Neuronal stem cell (in vitro differentiated cells): ENCODE results near the gene ATG5.

Experiments
- DNase-seq: peaks from one replicate; pipeline ENCODE4 v3.0.0-alpha.2; 2013; ENCODE audit warnings: low spot score
- H2AFZ ChIP-seq: one replicate; pipeline ENCODE4 v1.6.1; 2013; ENCODE audit warnings: mild to moderate bottlenecking, low read length, inconsistent platforms
- H2AK5ac ChIP-seq: 2 replicates; pipeline ENCODE4 v1.6.1; 2013; ENCODE audit warnings: low read depth, mild to moderate bottlenecking, inconsistent platforms, low read length, moderate library complexity, mixed read lengths
- H2BK120ac ChIP-seq: 2 replicates; pipeline ENCODE4 v1.6.1; 2013; ENCODE audit warnings: low read depth, mild to moderate bottlenecking, inconsistent platforms, low read length, moderate library complexity, mixed read lengths
- H2BK12ac ChIP-seq: one replicate; pipeline ENCODE4 v1.6.1; 2013; ENCODE audit warnings: low read length, inconsistent platforms
- H2BK15ac ChIP-seq: 2 replicates; pipeline ENCODE4 v1.6.1; 2013; ENCODE audit warnings: mild to moderate bottlenecking, low read length, inconsistent platforms, mixed read lengths
- H2BK5ac ChIP-seq: one replicate; pipeline ENCODE4 v1.6.1; 2013; ENCODE audit warnings: inconsistent platforms, mild to moderate bottlenecking, low read length, moderate library complexity
- H3K14ac ChIP-seq: one replicate; pipeline ENCODE4 v1.6.1; 2013; ENCODE audit warnings: low read length, inconsistent platforms
- H3K18ac ChIP-seq: 2 replicates; pipeline ENCODE4 v1.6.1; 2013; ENCODE audit warnings: low read length, inconsistent platforms
- H3K23ac ChIP-seq: 2 replicates; pipeline ENCODE4 v1.6.1; 2013; ENCODE audit warnings: low read depth, mild to moderate bottlenecking, mixed read lengths, low read length, inconsistent platforms; ENCODE audit not compliant: poor library complexity
- H3K27ac ChIP-seq: replicated peaks from 3 replicates; pipeline ENCODE4 v1.5.1; 2013; ENCODE audit warnings: low read length, inconsistent platforms
- H3K27me3 ChIP-seq, 3 experiments: 2 replicates each; pipeline ENCODE4 v1.6.1; 2013; ENCODE audit warnings: low read length in 3 of 3, mild to moderate bottlenecking in 2 of 3, inconsistent platforms in 1 of 3, low read depth in 1 of 3, mixed read lengths in 1 of 3, moderate library complexity in 1 of 3; ENCODE audit not compliant: control insufficient read depth in 3 of 3, insufficient read depth in 3 of 3
- H3K36me3 ChIP-seq, 2 donors: replicated peaks in 1 of 2; 2 replicates each; pipeline ENCODE4 v1.6.1; 2013; ENCODE audit warnings: low read length in 2 of 2; ENCODE audit not compliant: control insufficient read depth in 2 of 2, insufficient read depth in 2 of 2
- H3K4ac ChIP-seq: 2 replicates; pipeline ENCODE4 v1.6.1; 2013; ENCODE audit warnings: inconsistent platforms, mild to moderate bottlenecking, low read length, moderate library complexity
- H3K4me1 ChIP-seq, 2 donors: 1 replicate in 1 of 2; 2 replicates in 1 of 2; pipeline ENCODE4 v1.6.1; 2013; ENCODE audit warnings: low read length in 2 of 2, low read depth in 1 of 2; ENCODE audit not compliant: control insufficient read depth in 2 of 2, insufficient read depth in 1 of 2
- H3K4me2 ChIP-seq: one replicate; pipeline ENCODE4 v1.6.1; 2013; ENCODE audit warnings: mild to moderate bottlenecking, low read length, inconsistent platforms; ENCODE audit not compliant: insufficient read depth, poor library complexity, severe bottlenecking
- H3K4me3 ChIP-seq, 2 donors: 2 replicates each; pipeline ENCODE4 v1.5.1; 2013; ENCODE audit warnings: low read length in 2 of 2, mild to moderate bottlenecking in 2 of 2, inconsistent platforms in 1 of 2, moderate library complexity in 1 of 2
- H3K79me1 ChIP-seq: one replicate; pipeline ENCODE4 v1.6.1; 2013; ENCODE audit warnings: low read depth, mild to moderate bottlenecking, inconsistent platforms, low read length, moderate library complexity
- H3K9ac ChIP-seq: one replicate; pipeline ENCODE4 v1.6.1; 2013; ENCODE audit warnings: mild to moderate bottlenecking, low read depth, low read length, inconsistent platforms; ENCODE audit not compliant: poor library complexity
- H3K9me3 ChIP-seq, 2 donors: replicated peaks in 1 of 2; 2 replicates each; pipeline versions ENCODE3 to v1.6.1; 2013; ENCODE audit warnings: low read length in 2 of 2, mild to moderate bottlenecking in 2 of 2, inconsistent platforms in 1 of 2, low read depth in 1 of 2, mixed read lengths in 1 of 2, moderate library complexity in 1 of 2; ENCODE audit not compliant: control insufficient read depth in 2 of 2, insufficient read depth in 1 of 2
- H4K8ac ChIP-seq: one replicate; pipeline ENCODE4 v1.6.1; 2013; ENCODE audit warnings: low read depth, mild to moderate bottlenecking, inconsistent platforms, low read length, moderate library complexity
- H4K91ac ChIP-seq: one replicate; pipeline ENCODE4 v1.6.1; 2013; ENCODE audit warnings: low read length, low read depth, mild to moderate bottlenecking, inconsistent platforms; ENCODE audit not compliant: poor library complexity
- WGBS, 2 donors: extraction: QIAGEN DNeasy Blood & Tissue Kit; methylation state at CpG; one replicate each; pipeline ENCODE4 v1.1.7; 2013; ENCODE audit warnings: missing lambda C conversion rate in 2 of 2, mixed read lengths in 1 of 2; ENCODE audit not compliant: insufficient read length in 2 of 2, insufficient replicate concordance in 1 of 2; ENCODE audit errors: extremely low coverage in 2 of 2; 5-methylcytosine and 5-hydroxymethylcytosine counted together

ATG5 gene

DNA sequence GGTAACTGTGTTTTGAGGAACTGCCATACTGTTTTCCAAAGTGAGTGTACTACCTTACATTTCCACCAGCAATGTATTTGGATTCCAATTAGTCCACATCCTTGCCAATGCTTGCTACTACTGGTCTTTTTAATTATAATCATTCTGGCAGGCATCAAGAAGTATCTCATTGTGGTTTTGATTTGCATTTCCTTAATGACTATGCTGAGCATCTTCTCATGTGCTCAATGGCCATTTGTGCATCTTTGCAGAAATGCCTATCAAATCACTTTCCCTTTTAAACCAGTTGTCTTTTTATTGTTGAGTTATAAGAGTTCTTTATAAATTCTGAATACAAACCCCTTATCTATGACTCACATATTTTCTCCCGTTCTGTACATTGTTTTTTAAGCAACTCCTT is 75.9 kb downstream of the ATG5 start:
- Histone ChIP-seq H3K4ac (no peak overlapping the region), H2AFZ (no peak overlapping the region), H3K23ac (no peak overlapping the region), H3K4me1 (no peaks in the 10 kb centered on the region), H2BK120ac (no peak overlapping the region), H4K8ac (no peak overlapping the region), H4K91ac (no peak overlapping the region), H2AK5ac (no peak overlapping the region), H3K18ac (no peak overlapping the region), H2BK12ac (no peak overlapping the region), H3K27me3 (no peaks in the 10 kb centered on the region), H3K9ac (no peak overlapping the region), H3K9me3 (no peaks in the 10 kb centered on the region), H3K4me2 (no peak overlapping the region), H2BK15ac (no peak overlapping the region), H3K4me3 (no peak overlapping the region), H2BK5ac (no peak overlapping the region), H3K27ac (no peak overlapping the region), H3K14ac (no peak overlapping the region), H3K79me1 (no peaks in the 10 kb centered on the region), H3K36me3 (peaks cover 2 to 17% of the 10 kb centered on the region in 2 donors)
- DNase-seq = no peak
- no CpG with 5 or more reads among the region's 1 CpG for WGBS, 2 donors

DNA sequence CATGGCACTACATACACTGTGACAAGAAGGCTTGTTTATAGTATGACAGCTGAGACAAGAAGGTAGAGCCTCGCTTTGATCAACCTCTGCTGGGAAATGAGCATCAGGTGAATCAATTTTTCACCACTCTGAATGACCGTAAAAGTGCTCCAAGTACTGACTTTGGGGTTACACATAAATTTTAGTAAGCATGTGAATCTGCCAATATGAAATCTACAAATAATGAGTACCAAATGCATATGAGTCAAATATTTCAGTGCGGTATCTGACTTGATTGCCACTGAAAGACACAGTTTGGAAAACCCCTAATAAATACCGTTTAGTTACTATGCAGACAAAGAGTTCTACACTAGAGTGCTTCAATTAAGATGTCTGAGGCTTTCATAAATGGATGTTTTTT is 77.8 kb downstream of the ATG5 start:
- no peaks in the 10 kb centered on the region for H3K27me3 ChIP-seq

DNA sequence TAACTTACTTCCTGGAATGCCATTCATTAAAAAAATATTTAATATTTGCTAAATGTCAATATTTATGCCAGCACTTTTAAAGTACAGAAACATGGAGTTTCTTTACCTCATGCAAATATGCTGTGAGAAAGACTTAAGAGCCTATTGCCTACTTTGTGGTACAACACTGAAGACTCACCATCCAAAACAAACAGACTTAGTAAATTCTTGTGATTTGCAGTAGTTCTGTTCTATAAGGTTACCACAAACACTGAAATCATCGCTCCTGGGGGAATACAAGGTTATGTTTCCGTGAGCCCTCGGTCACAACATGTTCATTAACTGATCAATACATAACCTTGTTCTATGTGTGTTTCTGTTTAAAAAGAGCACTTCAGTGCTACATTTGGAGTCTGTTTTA is 78.3 kb downstream of the ATG5 start:
- Histone ChIP-seq H3K4me3 (no peak overlapping the region), H2AFZ (no peak overlapping the region), H3K18ac (no peak overlapping the region), H3K14ac (no peak overlapping the region), H3K36me3 (peaks cover 2 to 21% of the 10 kb centered on the region in 2 donors), H4K91ac (no peak overlapping the region), H3K79me1 (no peaks in the 10 kb centered on the region), H2BK15ac (no peak overlapping the region), H2BK12ac (no peak overlapping the region), H2BK5ac (no peak overlapping the region), H3K9ac (no peak overlapping the region), H3K27me3 (no peaks in the 10 kb centered on the region), H3K9me3 (no peaks in the 10 kb centered on the region), H3K4ac (no peak overlapping the region), H4K8ac (no peak overlapping the region), H2BK120ac (no peak overlapping the region), H3K4me1 (no peaks in the 10 kb centered on the region), H2AK5ac (no peak overlapping the region), H3K27ac (no peak overlapping the region), H3K23ac (no peak overlapping the region), H3K4me2 (no peak overlapping the region)
- no peak for DNase-seq
- no CpG with 5 or more reads among the region's 3 CpGs for WGBS, 2 donors

More for the DNA sequence above, 77.8 kb downstream of the ATG5 start:
- H3K4me2 ChIP-seq = no peak overlapping the region
- DNase-seq = no peak
- H3K79me1 ChIP-seq = no peaks in the 10 kb centered on the region
- no peak overlapping the region for H3K14ac ChIP-seq
- no peak overlapping the region for H2BK5ac ChIP-seq
- no peak overlapping the region for H3K18ac ChIP-seq
- H2BK120ac ChIP-seq = no peak overlapping the region
- H4K8ac ChIP-seq = no peak overlapping the region
- peaks cover 2 to 21% of the 10 kb centered on the region in 2 donors for H3K36me3 ChIP-seq
- H3K9ac ChIP-seq = no peak overlapping the region
- no CpG with 5 or more reads among the region's 4 CpGs for WGBS, 2 donors
- H3K4me3 ChIP-seq = no peak overlapping the region
- H4K91ac ChIP-seq = no peak overlapping the region
- no peak overlapping the region for H3K23ac ChIP-seq
- H2BK15ac ChIP-seq = no peak overlapping the region
- H2BK12ac ChIP-seq = no peak overlapping the region
- H3K9me3 ChIP-seq = no peaks in the 10 kb centered on the region
- no peak overlapping the region for H3K27ac ChIP-seq
- H3K4me1 ChIP-seq = no peaks in the 10 kb centered on the region
- no peak overlapping the region for H2AFZ ChIP-seq
- H3K4ac ChIP-seq = no peak overlapping the region
- H2AK5ac ChIP-seq = no peak overlapping the region

GRCh38 chr6:106244931-106245330 is 80.6 kb downstream of the ATG5 start:
- no peak overlapping the region for H2BK5ac ChIP-seq
- H3K14ac ChIP-seq = no peak overlapping the region
- H3K27me3 ChIP-seq = no peaks in the 10 kb centered on the region
- no peak overlapping the region for H3K27ac ChIP-seq
- H3K18ac ChIP-seq = no peak overlapping the region
- no peak overlapping the region for H4K8ac ChIP-seq
- H2AFZ ChIP-seq = no peak overlapping the region
- peaks cover 2 to 21% of the 10 kb centered on the region in 2 donors for H3K36me3 ChIP-seq
- no CpG with 5 or more reads among the region's 1 CpG for WGBS, 2 donors
- no peak overlapping the region for H2BK15ac ChIP-seq
- H3K23ac ChIP-seq = no peak overlapping the region
- no peak overlapping the region for H4K91ac ChIP-seq
- no peaks in the 10 kb centered on the region for H3K9me3 ChIP-seq
- H3K4ac ChIP-seq = no peak overlapping the region
- no peak overlapping the region for H3K4me3 ChIP-seq
- H3K4me1 ChIP-seq = no peaks in the 10 kb centered on the region
- H3K9ac ChIP-seq = no peak overlapping the region
- no peak overlapping the region for H3K4me2 ChIP-seq
- no peak overlapping the region for H2BK12ac ChIP-seq
- no peak overlapping the region for H2AK5ac ChIP-seq
- DNase-seq = no peak
- H3K79me1 ChIP-seq = no peaks in the 10 kb centered on the region
- H2BK120ac ChIP-seq = no peak overlapping the region
